Spleen (tissue), 7 donors: ENCODE measurements around the gene C21orf91.

Experiments used
- CTCF ChIP-seq, 11 experiments: fragments of 200-600 bp in 7 of 11; fragments of 450-650 bp in 4 of 11; sonication (generic) in 4 of 11; IDR thresholded peaks in 8 of 11; conservative IDR thresholded peaks in 3 of 11; 1 replicate in 7 of 11; 2 replicates in 4 of 11; pipeline versions ENCODE4 v1.4.0 to v1.8.0; 2016 to 2021; ENCODE audit warnings: antibody characterized with exemption in 11 of 11, inconsistent platforms in 4 of 11, mild to moderate bottlenecking in 1 of 11
- POLR2AphosphoS5 ChIP-seq, 3 donors: sonication (generic); formaldehyde crosslinking; IDR thresholded peaks; one replicate each; pipeline ENCODE4 v1.5.1; 2017; ENCODE audit warnings: antibody characterized with exemption in 3 of 3
- donor health status: DM: no; HTN: no; CAD: no; lungs with moderate emphysema.
- donor health status: DM: no; HTN: no; CAD: no.
- donor health status: DM: no; HTN: no; CAD: no.

GRCh38 chr21:17813353-17813752 is 5.8 kb downstream of the C21orf91 start:
- TF ChIP-seq POLR2AphosphoS5 (IDR thresholded peaks at IDR 0.05) (no peak), CTCF (IDR thresholded peaks at IDR 0.05 in 8 of 11, conservative IDR thresholded peaks at IDR 0.05 in 3 of 11) (no peak)
